Endothelial cell of umbilical vein (primary cell): ENCODE measurements around the gene CLCN4. TPM values are rescaled to one million over a fixed set of nuclear protein-coding genes. Genes with fewer than 3 reads are reported as not detected.

Experiments used
- BruUV-seq: library from RNA; stranded (reverse); fragments of 400-500 nt; replicated peaks from 2 replicates; lab custom pipeline; 2021; lab: Mats Ljungman, UMichigan
- CTCF ChIA-PET: fragments of 300-600, 350-600 bp; sonication (Branson Sonifier 250); formaldehyde crosslinking; loops from one replicate; lab custom pipeline; 2021; ENCODE audit warnings: antibody characterized with exemption, inconsistent platforms; lab: Charles Lee
- POLR2A ChIA-PET: fragments of 300-600, 350-600 bp; sonication (Branson Sonifier 250); formaldehyde crosslinking; loops from one replicate; lab custom pipeline; 2021; ENCODE audit warnings: antibody characterized with exemption, inconsistent platforms; lab: Charles Lee
- DNase-seq: peaks from one replicate; pipeline ENCODE4 v3.0.0-alpha.2; 2011; ENCODE audit warnings: low read depth, low spot score
- FAIRE-seq: peaks from 2 replicates; lab custom pipeline; 2011; peaks lifted over from hg19 to GRCh38; lab: Jason Lieb, UNC
- H2AFZ ChIP-seq: 2 replicates; pipeline ENCODE4 v1.6.0; 2012; ENCODE audit warnings: low read depth, low read length, control low read depth, inconsistent platforms
- H3K27ac ChIP-seq: 2 replicates; pipeline ENCODE4 v1.5.1; 2011; ENCODE audit warnings: low read depth, mild to moderate bottlenecking, control low read depth, low read length, moderate library complexity; ENCODE audit not compliant: insufficient read depth
- H3K27me3 ChIP-seq, 2 experiments: 2 replicates each; pipeline versions ENCODE4 v1.6.0 to v1.6.1; 2011; ENCODE audit warnings: low read length in 2 of 2, mixed read lengths in 1 of 2; ENCODE audit not compliant: control insufficient read depth in 2 of 2, insufficient read depth in 2 of 2
- H3K36me3 ChIP-seq, 2 experiments: 2 replicates in 1 of 2; 3 replicates in 1 of 2; pipeline ENCODE4 v1.5.1; 2011; ENCODE audit warnings: low read length in 2 of 2, mild to moderate bottlenecking in 1 of 2, moderate library complexity in 1 of 2; ENCODE audit not compliant: control insufficient read depth in 2 of 2, insufficient read depth in 2 of 2; ENCODE audit errors: extremely low read depth in 1 of 2
- H3K4me1 ChIP-seq: 3 replicates; pipeline ENCODE4 v1.5.1; 2011; ENCODE audit warnings: mild to moderate bottlenecking, low read length; ENCODE audit not compliant: control insufficient read depth, insufficient read depth; ENCODE audit errors: extremely low read depth
- H3K4me2 ChIP-seq: 2 replicates; pipeline ENCODE4 v1.6.1; 2011; ENCODE audit warnings: low read length, control low read depth, mixed read lengths; ENCODE audit not compliant: insufficient read depth
- H3K4me3 ChIP-seq, 3 experiments: fragments of 200-600 bp in 1 of 3; sonication (generic), shearing (Covaris generic) in 1 of 3; replicated peaks in 1 of 3; 2 replicates each; pipeline ENCODE4 v1.5.1; 2011 to 2016; ENCODE audit warnings: control low read depth in 3 of 3, low read length in 3 of 3, mild to moderate bottlenecking in 2 of 3, inconsistent platforms in 1 of 3, low read depth in 1 of 3, moderate library complexity in 1 of 3; ENCODE audit not compliant: insufficient read depth in 1 of 3
- H3K79me2 ChIP-seq: 2 replicates; pipeline ENCODE4 v1.6.0; 2012; ENCODE audit warnings: low read length, inconsistent platforms; ENCODE audit not compliant: control insufficient read depth, insufficient read depth
- H3K9ac ChIP-seq: replicated peaks from 2 replicates; pipeline ENCODE3; 2011; ENCODE audit warnings: low read length, control low read depth; ENCODE audit not compliant: insufficient read depth; ENCODE audit errors: extremely low read depth
- H3K9me1 ChIP-seq: replicated peaks from 3 replicates; pipeline ENCODE4 v1.6.0; 2011; ENCODE audit warnings: mild to moderate bottlenecking, low read length; ENCODE audit not compliant: control insufficient read depth, insufficient read depth; ENCODE audit errors: extremely low read depth
- H3K9me3 ChIP-seq: replicated peaks from 2 replicates; pipeline ENCODE4 v1.5.1; 2012; ENCODE audit warnings: low read length, inconsistent platforms; ENCODE audit not compliant: control insufficient read depth, insufficient read depth
- H4K20me1 ChIP-seq: replicated peaks from 2 replicates; pipeline ENCODE3; 2011; ENCODE audit warnings: mild to moderate bottlenecking, low read length; ENCODE audit not compliant: control insufficient read depth, insufficient read depth; ENCODE audit errors: extremely low read depth
- CTCF ChIP-seq, 2 donors: IDR thresholded peaks; 1 replicate in 1 of 2; 2 replicates in 1 of 2; pipeline ENCODE4 v1.5.1; 2011; ENCODE audit warnings: low read length in 2 of 2, mild to moderate bottlenecking in 2 of 2, moderate library complexity in 2 of 2, control low read depth in 1 of 2, inconsistent platforms in 1 of 2, low read depth in 1 of 2; ENCODE audit not compliant: insufficient read depth in 1 of 2; ENCODE audit errors: extremely low read depth in 1 of 2
- EZH2 ChIP-seq: IDR thresholded peaks from 2 replicates; pipeline ENCODE4 v1.6.1; 2012; ENCODE audit warnings: borderline replicate concordance, low read depth, mild to moderate bottlenecking, moderate library complexity, low read length, inconsistent platforms; ENCODE audit not compliant: severe bottlenecking
- FOS ChIP-seq: IDR thresholded peaks from 2 replicates; pipeline ENCODE4 v1.6.1; 2011; ENCODE audit warnings: mild to moderate bottlenecking, low read length, moderate library complexity, borderline replicate concordance; ENCODE audit not compliant: insufficient read depth
- GATA2 ChIP-seq: IDR thresholded peaks from 2 replicates; pipeline ENCODE4 v1.7.0; 2011; ENCODE audit warnings: low read depth, mild to moderate bottlenecking, moderate library complexity, mixed read lengths, low read length; ENCODE audit not compliant: insufficient read length, insufficient read depth
- JUN ChIP-seq: IDR thresholded peaks from 2 replicates; pipeline ENCODE4 v1.6.1; 2011; ENCODE audit warnings: borderline replicate concordance, low read depth; ENCODE audit not compliant: insufficient read length, insufficient read depth
- MAX ChIP-seq: IDR thresholded peaks from 2 replicates; pipeline ENCODE4 v1.6.1; 2011; ENCODE audit not compliant: insufficient read depth, insufficient read length
- MYC ChIP-seq: IDR thresholded peaks from one replicate; pipeline ENCODE4 v1.6.1; 2011; ENCODE audit warnings: mild to moderate bottlenecking, low read depth, low read length
- POLR2A ChIP-seq: IDR thresholded peaks from 2 replicates; pipeline ENCODE4 v1.6.1; 2012; ENCODE audit warnings: low read depth, mild to moderate bottlenecking, control low read depth, low read length
- POLR2AphosphoS5 ChIP-seq: IDR thresholded peaks from 2 replicates; pipeline ENCODE4 v1.6.1; 2012; ENCODE audit warnings: low read depth, mild to moderate bottlenecking, control low read depth, low read length, moderate library complexity; ENCODE audit not compliant: insufficient read depth
- dilution Hi-C: fragments of 300-500 bp; cut with MboI; formaldehyde crosslinking; loops from one replicate; pipeline ENCODE4 v1.15.0; 2019; ENCODE audit warnings: low sequenced_read_pairs; ENCODE audit not compliant: extremely low pct_ligation_motif_present
- intact Hi-C: fragments of 100-400 bp; cut with micrococcal nuclease; formaldehyde crosslinking; loops from one replicate; pipeline ENCODE4 v1.10.0; 2022
- polyA plus RNA-seq, 4 experiments: library from polyadenylated mRNA; depleted of rRNA in 3 of 4; stranded (reverse) in 3 of 4; unstranded in 1 of 4; fragments of >200 nt; gene quantifications; 2 replicates each; pipeline versions ENCODE4 v1.2.1 to v1.2.3, GENCODE V29; 2011 to 2012; ENCODE audit warnings: missing spikeins in 1 of 4
- total RNA-seq: library from RNA; stranded (reverse); gene quantifications from 2 replicates; pipeline ENCODE4 v1.2.3, GENCODE V29; 2021

The CLCN4 gene
- total and polyA plus RNA-seq, 2 donors (not counting 3 experiments of a cell fraction or from before 2014, with no cell fraction given): 7.6 to 19.8 TPM

GRCh38 chrX:10165580-10166247 lies 8.9 kb downstream of the CLCN4 start:
- TF ChIP-seq POLR2AphosphoS5 (no peak), FOS (no peak), MYC (no peak), GATA2 (no peak), CTCF (IDR thresholded peaks at IDR 0.05; ENCODE audit: extremely low read depth in 1 of 2, insufficient read depth in 1 of 2, low read depth in 1 of 2, low read length in 2 of 2) (no peak), MAX (no peak), EZH2 (no peak), POLR2A (no peak), JUN (no peak)
- no peaks in the 10 kb centered on the region for H3K9me3 ChIP-seq
- CTCF ChIA-PET: interaction anchor here (1.8 kb wide), 1 partner anchor 46 kb away, joined by 6 read pairs; no protein-coding TSS in a partner anchor
- BruUV-seq: no TSS peak
- no peak for DNase-seq
- no peaks in the 10 kb centered on the region for H4K20me1 ChIP-seq
- no peak for FAIRE-seq
- no peak overlapping the region for H3K27ac ChIP-seq
- H3K4me2 ChIP-seq: no peak overlapping the region
- H3K9ac ChIP-seq: no peak overlapping the region
- intact Hi-C loops (no loop called here), dilution Hi-C loops (no loop called here)
- no peaks in the 10 kb centered on the region for H3K27me3 ChIP-seq
- H3K9me1 ChIP-seq: no peaks in the 10 kb centered on the region
- peaks cover 9% of the 10 kb centered on the region for H3K4me1 ChIP-seq
- H3K4me3 ChIP-seq: no peak overlapping the region
- POLR2A ChIA-PET: no interaction called here
- H3K36me3 ChIP-seq: no peaks in the 10 kb centered on the region
- no peak overlapping the region for H2AFZ ChIP-seq
- peaks cover 4% of the 10 kb centered on the region for H3K79me2 ChIP-seq
